Endothelial cell of umbilical vein (primary cell): ENCODE results near the gene SDR39U1. TPM values are rescaled to one million over a fixed set of nuclear protein-coding genes. Genes with fewer than 3 reads are reported as not detected.

Experiments used
- BruUV-seq: library from RNA; stranded (reverse); fragments of 400-500 nt; replicated peaks from 2 replicates; lab custom pipeline; 2021; lab: Mats Ljungman, UMichigan
- CTCF ChIA-PET: fragments of 300-600, 350-600 bp; sonication (Branson Sonifier 250); formaldehyde crosslinking; loops from one replicate; lab custom pipeline; 2021; ENCODE audit warnings: antibody characterized with exemption, inconsistent platforms; lab: Charles Lee
- POLR2A ChIA-PET: fragments of 300-600, 350-600 bp; sonication (Branson Sonifier 250); formaldehyde crosslinking; loops from one replicate; lab custom pipeline; 2021; ENCODE audit warnings: antibody characterized with exemption, inconsistent platforms; lab: Charles Lee
- DNase-seq: peaks from one replicate; pipeline ENCODE4 v3.0.0-alpha.2; 2011; ENCODE audit warnings: low read depth, low spot score
- FAIRE-seq: peaks from 2 replicates; lab custom pipeline; 2011; peaks lifted over from hg19 to GRCh38; lab: Jason Lieb, UNC
- H2AFZ ChIP-seq: 2 replicates; pipeline ENCODE4 v1.6.0; 2012; ENCODE audit warnings: low read depth, low read length, control low read depth, inconsistent platforms
- H3K27ac ChIP-seq: 2 replicates; pipeline ENCODE4 v1.5.1; 2011; ENCODE audit warnings: low read depth, mild to moderate bottlenecking, control low read depth, low read length, moderate library complexity; ENCODE audit not compliant: insufficient read depth
- H3K27me3 ChIP-seq, 2 experiments: 2 replicates each; pipeline versions ENCODE4 v1.6.0 to v1.6.1; 2011; ENCODE audit warnings: low read length in 2 of 2, mixed read lengths in 1 of 2; ENCODE audit not compliant: control insufficient read depth in 2 of 2, insufficient read depth in 2 of 2
- H3K36me3 ChIP-seq, 2 experiments: 2 replicates in 1 of 2; 3 replicates in 1 of 2; pipeline ENCODE4 v1.5.1; 2011; ENCODE audit warnings: low read length in 2 of 2, mild to moderate bottlenecking in 1 of 2, moderate library complexity in 1 of 2; ENCODE audit not compliant: control insufficient read depth in 2 of 2, insufficient read depth in 2 of 2; ENCODE audit errors: extremely low read depth in 1 of 2
- H3K4me1 ChIP-seq: 3 replicates; pipeline ENCODE4 v1.5.1; 2011; ENCODE audit warnings: mild to moderate bottlenecking, low read length; ENCODE audit not compliant: control insufficient read depth, insufficient read depth; ENCODE audit errors: extremely low read depth
- H3K4me2 ChIP-seq: 2 replicates; pipeline ENCODE4 v1.6.1; 2011; ENCODE audit warnings: low read length, control low read depth, mixed read lengths; ENCODE audit not compliant: insufficient read depth
- H3K4me3 ChIP-seq, 3 experiments: fragments of 200-600 bp in 1 of 3; sonication (generic), shearing (Covaris generic) in 1 of 3; replicated peaks in 1 of 3; 2 replicates each; pipeline ENCODE4 v1.5.1; 2011 to 2016; ENCODE audit warnings: control low read depth in 3 of 3, low read length in 3 of 3, mild to moderate bottlenecking in 2 of 3, inconsistent platforms in 1 of 3, low read depth in 1 of 3, moderate library complexity in 1 of 3; ENCODE audit not compliant: insufficient read depth in 1 of 3
- H3K79me2 ChIP-seq: 2 replicates; pipeline ENCODE4 v1.6.0; 2012; ENCODE audit warnings: low read length, inconsistent platforms; ENCODE audit not compliant: control insufficient read depth, insufficient read depth
- H3K9ac ChIP-seq: replicated peaks from 2 replicates; pipeline ENCODE3; 2011; ENCODE audit warnings: low read length, control low read depth; ENCODE audit not compliant: insufficient read depth; ENCODE audit errors: extremely low read depth
- H3K9me1 ChIP-seq: replicated peaks from 3 replicates; pipeline ENCODE4 v1.6.0; 2011; ENCODE audit warnings: mild to moderate bottlenecking, low read length; ENCODE audit not compliant: control insufficient read depth, insufficient read depth; ENCODE audit errors: extremely low read depth
- H3K9me3 ChIP-seq: replicated peaks from 2 replicates; pipeline ENCODE4 v1.5.1; 2012; ENCODE audit warnings: low read length, inconsistent platforms; ENCODE audit not compliant: control insufficient read depth, insufficient read depth
- H4K20me1 ChIP-seq: replicated peaks from 2 replicates; pipeline ENCODE3; 2011; ENCODE audit warnings: mild to moderate bottlenecking, low read length; ENCODE audit not compliant: control insufficient read depth, insufficient read depth; ENCODE audit errors: extremely low read depth
- EZH2 ChIP-seq: IDR thresholded peaks from 2 replicates; pipeline ENCODE4 v1.6.1; 2012; ENCODE audit warnings: borderline replicate concordance, low read depth, mild to moderate bottlenecking, moderate library complexity, low read length, inconsistent platforms; ENCODE audit not compliant: severe bottlenecking
- FOS ChIP-seq: IDR thresholded peaks from 2 replicates; pipeline ENCODE4 v1.6.1; 2011; ENCODE audit warnings: mild to moderate bottlenecking, low read length, moderate library complexity, borderline replicate concordance; ENCODE audit not compliant: insufficient read depth
- GATA2 ChIP-seq: IDR thresholded peaks from 2 replicates; pipeline ENCODE4 v1.7.0; 2011; ENCODE audit warnings: low read depth, mild to moderate bottlenecking, moderate library complexity, mixed read lengths, low read length; ENCODE audit not compliant: insufficient read length, insufficient read depth
- JUN ChIP-seq: IDR thresholded peaks from 2 replicates; pipeline ENCODE4 v1.6.1; 2011; ENCODE audit warnings: borderline replicate concordance, low read depth; ENCODE audit not compliant: insufficient read length, insufficient read depth
- MAX ChIP-seq: IDR thresholded peaks from 2 replicates; pipeline ENCODE4 v1.6.1; 2011; ENCODE audit not compliant: insufficient read depth, insufficient read length
- MYC ChIP-seq: IDR thresholded peaks from one replicate; pipeline ENCODE4 v1.6.1; 2011; ENCODE audit warnings: mild to moderate bottlenecking, low read depth, low read length
- POLR2A ChIP-seq: IDR thresholded peaks from 2 replicates; pipeline ENCODE4 v1.6.1; 2012; ENCODE audit warnings: low read depth, mild to moderate bottlenecking, control low read depth, low read length
- POLR2AphosphoS5 ChIP-seq: IDR thresholded peaks from 2 replicates; pipeline ENCODE4 v1.6.1; 2012; ENCODE audit warnings: low read depth, mild to moderate bottlenecking, control low read depth, low read length, moderate library complexity; ENCODE audit not compliant: insufficient read depth
- dilution Hi-C: fragments of 300-500 bp; cut with MboI; formaldehyde crosslinking; loops from one replicate; pipeline ENCODE4 v1.15.0; 2019; ENCODE audit warnings: low sequenced_read_pairs; ENCODE audit not compliant: extremely low pct_ligation_motif_present
- intact Hi-C: fragments of 100-400 bp; cut with micrococcal nuclease; formaldehyde crosslinking; loops from one replicate; pipeline ENCODE4 v1.10.0; 2022
- polyA plus RNA-seq, 4 experiments: library from polyadenylated mRNA; depleted of rRNA in 3 of 4; stranded (reverse) in 3 of 4; unstranded in 1 of 4; fragments of >200 nt; gene quantifications; 2 replicates each; pipeline versions ENCODE4 v1.2.1 to v1.2.3, GENCODE V29; 2011 to 2012; ENCODE audit warnings: missing spikeins in 1 of 4
- total RNA-seq: library from RNA; stranded (reverse); gene quantifications from 2 replicates; pipeline ENCODE4 v1.2.3, GENCODE V29; 2021
- TF ChIP-seq, protein P1 (sequence below), 2 donors: IDR thresholded peaks; 1 replicate in 1 of 2; 2 replicates in 1 of 2; pipeline ENCODE4 v1.5.1; 2011; ENCODE audit warnings: low read length in 2 of 2, mild to moderate bottlenecking in 2 of 2, moderate library complexity in 2 of 2, control low read depth in 1 of 2, inconsistent platforms in 1 of 2, low read depth in 1 of 2; ENCODE audit not compliant: insufficient read depth in 1 of 2; ENCODE audit errors: extremely low read depth in 1 of 2

SDR39U1 gene
- total and polyA plus RNA-seq, 2 donors (not counting 3 experiments of a cell fraction or from before 2014, with no cell fraction given), result 40.2 to 72.6 TPM

DNA sequence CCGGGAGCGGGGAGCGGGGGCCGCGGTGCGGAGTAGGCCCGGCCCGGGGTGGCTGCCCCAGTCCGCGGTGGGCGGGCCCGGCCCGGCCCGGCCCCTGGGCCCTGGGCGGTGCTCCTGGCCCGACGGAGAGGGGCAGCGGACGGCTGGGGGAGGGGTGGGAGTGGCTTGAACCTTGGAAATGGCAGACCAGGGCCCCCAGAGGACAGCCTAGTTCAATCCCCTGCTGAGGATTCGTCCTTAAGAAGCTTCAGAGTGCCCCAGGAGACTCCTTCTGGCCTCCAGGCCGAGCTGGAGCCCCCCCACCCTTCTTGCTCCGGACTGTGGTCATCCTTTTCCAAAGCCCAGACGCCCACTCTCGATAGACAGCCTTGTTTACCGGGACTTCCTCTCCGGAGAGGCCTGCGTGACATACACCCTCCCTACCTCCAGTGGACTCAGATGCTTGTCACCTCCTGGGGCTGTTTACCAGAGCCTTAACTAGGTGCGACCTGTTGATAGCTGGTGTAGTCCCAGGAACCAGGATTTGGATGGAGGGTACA lies 12.4 kb downstream of the SDR39U1 start:
- peak; percentile 63 for FAIRE-seq
- Histone ChIP-seq H4K20me1 (no peaks in the 10 kb centered on the region), H3K4me2 (peak overlapping the region; percentile 87), H3K36me3 (peaks cover 7 to 14% of the 10 kb centered on the region in 2 experiments), H3K79me2 (peaks cover 23% of the 10 kb centered on the region), H3K4me3 (peak overlapping the region; percentile 78 to 89 (median 85)), H3K4me1 (peaks cover 52% of the 10 kb centered on the region), H3K9me1 (no peaks in the 10 kb centered on the region), H3K27ac (peak overlapping the region; percentile 94), H3K27me3 (no peaks in the 10 kb centered on the region), H2AFZ (no peak overlapping the region), H3K9ac (peak overlapping the region; percentile 95), H3K9me3 (no peaks in the 10 kb centered on the region)
- no TSS peak for BruUV-seq
- peak; percentile 75 for DNase-seq
- intact Hi-C loops (loop anchor here (5.0 kb wide), 1 partner anchor 283 kb away; the partner anchor contains the start of genes PSME2 and RNF31), dilution Hi-C loops (no loop called here)
- TF ChIP-seq JUN (no peak), POLR2AphosphoS5 (peak; percentile 76), POLR2A (peak; percentile 92)
- POLR2A ChIA-PET, result interaction anchor here (0.7 to 3.2 kb wide), 5 partner anchors 12 to 97 kb away, joined by 4 to 36 read pairs (median 5); partner anchors contain the start of gene SDR39U1
- CTCF ChIA-PET, result interaction anchor here (0.9 to 10.2 kb wide), 15 partner anchors 12 to 188 kb away, joined by 3 to 811 read pairs (median 19); partner anchors contain the start of genes ADCY4, CIDEB, NFATC4 and RIPK3

- peaks cover 23% of the 10 kb centered on the region for H3K79me2 ChIP-seq
- DNase-seq, result peak; percentile 88
- H3K4me3 ChIP-seq, result peak within 1 kb of the TSS; percentile 78 to 89 (median 85)
- peak within 1 kb of the TSS; percentile 94 for H3K27ac ChIP-seq
- peak within 1 kb of the TSS; percentile 95 for H3K9ac ChIP-seq
- intact Hi-C loops (loop anchor here (5.0 kb wide), 1 partner anchor 282 kb away; the partner anchor contains the start of genes PSME2 and RNF31), dilution Hi-C loops (no loop called here)
- no peaks in the 10 kb centered on the region for H3K9me3 ChIP-seq
- peak within 1 kb of the TSS; percentile 38 for H2AFZ ChIP-seq
- H3K27me3 ChIP-seq, result no peaks in the 10 kb centered on the region
- peak; percentile 87 for FAIRE-seq
- no peak for TF ChIP-seq JUN
- TF ChIP-seq POLR2A, result no peak
- no peak for TF ChIP-seq MAX
- TF ChIP-seq, protein P1, sequence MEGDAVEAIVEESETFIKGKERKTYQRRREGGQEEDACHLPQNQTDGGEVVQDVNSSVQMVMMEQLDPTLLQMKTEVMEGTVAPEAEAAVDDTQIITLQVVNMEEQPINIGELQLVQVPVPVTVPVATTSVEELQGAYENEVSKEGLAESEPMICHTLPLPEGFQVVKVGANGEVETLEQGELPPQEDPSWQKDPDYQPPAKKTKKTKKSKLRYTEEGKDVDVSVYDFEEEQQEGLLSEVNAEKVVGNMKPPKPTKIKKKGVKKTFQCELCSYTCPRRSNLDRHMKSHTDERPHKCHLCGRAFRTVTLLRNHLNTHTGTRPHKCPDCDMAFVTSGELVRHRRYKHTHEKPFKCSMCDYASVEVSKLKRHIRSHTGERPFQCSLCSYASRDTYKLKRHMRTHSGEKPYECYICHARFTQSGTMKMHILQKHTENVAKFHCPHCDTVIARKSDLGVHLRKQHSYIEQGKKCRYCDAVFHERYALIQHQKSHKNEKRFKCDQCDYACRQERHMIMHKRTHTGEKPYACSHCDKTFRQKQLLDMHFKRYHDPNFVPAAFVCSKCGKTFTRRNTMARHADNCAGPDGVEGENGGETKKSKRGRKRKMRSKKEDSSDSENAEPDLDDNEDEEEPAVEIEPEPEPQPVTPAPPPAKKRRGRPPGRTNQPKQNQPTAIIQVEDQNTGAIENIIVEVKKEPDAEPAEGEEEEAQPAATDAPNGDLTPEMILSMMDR (IDR thresholded peaks at IDR 0.05; ENCODE audit: extremely low read depth in 1 of 2, insufficient read depth in 1 of 2, low read depth in 1 of 2, low read length in 2 of 2), result no peak
- peak; percentile 91 for TF ChIP-seq POLR2AphosphoS5
- TF ChIP-seq FOS, result peak; percentile 61
- no peak for TF ChIP-seq EZH2
- no peak for TF ChIP-seq MYC
- TF ChIP-seq GATA2, result no peak
- H3K4me2 ChIP-seq, result peak within 1 kb of the TSS; percentile 87
- peaks cover 59% of the 10 kb centered on the region for H3K4me1 ChIP-seq
- TSS peak; percentile 20 for BruUV-seq
- ChIA-PET POLR2A (interaction anchor here (0.6 to 3.2 kb wide), 6 partner anchors 11 to 96 kb away, joined by 4 to 36 read pairs (median 4); partner anchors contain the start of gene SDR39U1), CTCF (interaction anchor here (1.1 to 10.2 kb wide), 5 partner anchors 15 to 132 kb away, joined by 4 to 811 read pairs (median 32); partner anchors contain the start of genes ADCY4, CIDEB and RIPK3)
- H3K9me1 ChIP-seq, result no peaks in the 10 kb centered on the region
- peaks cover 7 to 14% of the 10 kb centered on the region in 2 experiments for H3K36me3 ChIP-seq
- no peaks in the 10 kb centered on the region for H4K20me1 ChIP-seq
These were observed 13.0 kb downstream of the SDR39U1 start, which contains the start of the genes CBLN3 and KHNYN for GRCh38 chr14:24429395-24430142. Gene CBLN3 (minus strand): TSS chr14:24429668. CDS start chr14:24429054, 614 bp downstream. Gene KHNYN (plus strand): TSS chr14:24429954. CDS start chr14:24430731, 777 bp downstream.
